ENCODE results near the gene CBARP. TPM values are rescaled to one million over a fixed set of nuclear protein-coding genes. Genes with fewer than 3 reads are reported as not detected.

CBARP gene
- total and polyA plus RNA-seq, 9 of the 15 experiments (the other 6 are each of a cell fraction or from before 2014, with no cell fraction given): 0.03 to 8.9 (median 1.2) TPM; not detected in 1

- TF ChIP-seq CBX5 (IDR thresholded peaks at IDR 0.05; ENCODE audit: borderline replicate concordance, low read depth) (no peak), SAFB (IDR thresholded peaks at IDR 0.05; ENCODE audit: borderline replicate concordance, low read depth, low read length) (no peak), ZEB2 (IDR thresholded peaks at IDR 0.05) (peak; percentile 38; the same call in 1 of the 2 replicates), PHB2 (IDR thresholded peaks at IDR 0.05; ENCODE audit: low read depth) (no peak), ZNF695 (CRISPR knock-in tag; IDR thresholded peaks at IDR 0.05) (no peak), ZC3H11A (IDR thresholded peaks at IDR 0.05; ENCODE audit: low read depth, low read length) (no peak), ZNF140 (CRISPR knock-in tag; IDR thresholded peaks at IDR 0.05) (no peak), HNRNPLL (IDR thresholded peaks at IDR 0.05; ENCODE audit: low read depth, low read length, poor library complexity, severe bottlenecking) (no peak), HMG20A (CRISPR knock-in tag; conservative IDR thresholded peaks at IDR 0.05) (no peak), HSF4 (CRISPR knock-in tag; IDR thresholded peaks at IDR 0.05; ENCODE audit: borderline replicate concordance) (no peak), MYC (IDR thresholded peaks at IDR 0.05; ENCODE audit: low read depth, low read length) (no peak), MYC (CRISPR knock-in tag; IDR thresholded peaks at IDR 0.05; ENCODE audit: borderline replicate concordance, low read depth) (no peak), RUNX1 (IDR thresholded peaks at IDR 0.05; ENCODE audit: low read depth) (no peak), CAMTA2 (CRISPR knock-in tag; conservative IDR thresholded peaks at IDR 0.05) (no peak), ELK3 (CRISPR knock-in tag; IDR thresholded peaks at IDR 0.05) (no peak), ZNF274 (IDR thresholded peaks at IDR 0.05; ENCODE audit: borderline replicate concordance, low read depth, low read length) (no peak), MEIS2 (IDR thresholded peaks at IDR 0.05; ENCODE audit: partially characterized antibody) (no peak), SMAD4 (CRISPR knock-in tag; conservative IDR thresholded peaks at IDR 0.05) (0 out of 2 replicates have a peak, but pooled peaks have one; percentile 51), SMAD3 (CRISPR knock-in tag; conservative IDR thresholded peaks at IDR 0.05) (no peak), NRF1 (conservative IDR thresholded peaks at IDR 0.05 in 1 of 2, IDR thresholded peaks at IDR 0.05 in 1 of 2) (no peak), EHMT2 (IDR thresholded peaks at IDR 0.05) (no peak), ZNF699 (CRISPR knock-in tag; IDR thresholded peaks at IDR 0.05; ENCODE audit: insufficient replicate concordance) (no peak), ZNF639 (CRISPR knock-in tag; conservative IDR thresholded peaks at IDR 0.05 in 1 of 2, IDR thresholded peaks at IDR 0.05 in 1 of 2) (no peak), NR2C2 (CRISPR knock-in tag; IDR thresholded peaks at IDR 0.05) (no peak), NR2C2 (tag; IDR thresholded peaks at IDR 0.05) (no peak), KDM2B (CRISPR knock-in tag; IDR thresholded peaks at IDR 0.05) (no peak)
These were observed 27.2 kb upstream of the CBARP start (continued) for GRCh38 chr19:1264801-1265614.

All from K562 (cell line).